ENCODE data around the gene CEP104.
"Not testable (repeated sequence)": the region's sequence is repeated elsewhere in the genome, so short reads cannot be mapped to it uniquely, and the experiment has no call there.

CEP104 gene

GRCh38 chr1:3821447-3821846 is 35.6 kb downstream of the CEP104 start:
- no peak for DNase-seq

GRCh38 chr1:3821004-3821403 is 36.0 kb downstream of the CEP104 start:
- no peak for DNase-seq

DNA sequence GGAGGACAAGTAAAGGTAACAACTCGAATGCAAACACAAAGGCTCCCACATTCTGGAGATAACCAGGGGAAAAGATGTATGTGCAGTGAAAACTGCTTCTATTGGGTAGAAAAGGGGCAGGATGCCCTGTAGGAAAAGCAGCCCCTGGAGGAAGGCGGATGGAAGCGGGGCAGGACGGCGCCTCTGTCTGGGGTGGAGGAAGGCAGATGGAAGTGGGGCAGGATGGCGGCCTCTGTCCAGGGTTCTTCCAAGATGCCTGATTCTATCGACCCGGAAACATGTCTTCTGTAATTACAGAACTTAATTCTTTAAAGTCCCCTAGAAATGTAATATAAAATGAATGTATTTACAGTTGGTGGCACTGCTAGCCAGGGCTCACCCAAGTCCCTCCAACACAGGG is 36.7 kb downstream of the CEP104 start:
- DNase-seq, result no peak

DNA sequence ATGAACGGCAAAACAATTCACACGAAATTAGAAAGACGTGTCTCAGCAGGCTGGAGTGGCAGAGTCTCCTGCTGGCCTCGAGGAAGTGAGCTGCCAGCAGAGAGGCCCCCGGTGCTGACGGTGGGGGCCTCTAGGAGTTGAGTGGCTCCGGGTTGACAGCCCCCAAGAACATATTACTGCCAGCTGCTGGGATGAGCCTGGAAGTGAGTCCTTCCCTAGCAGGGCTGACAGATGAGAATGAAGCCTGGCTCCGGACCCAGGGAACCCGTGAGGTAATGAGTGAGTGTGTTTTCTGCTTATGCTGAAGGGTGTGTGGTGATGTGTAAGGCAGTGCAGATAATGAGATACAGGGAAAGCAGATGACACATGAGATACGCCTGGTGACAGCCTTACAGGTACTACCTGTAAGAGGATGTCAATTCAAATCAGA is 37.2 kb downstream of the CEP104 start:
- DNase-seq, result no peak

DNA sequence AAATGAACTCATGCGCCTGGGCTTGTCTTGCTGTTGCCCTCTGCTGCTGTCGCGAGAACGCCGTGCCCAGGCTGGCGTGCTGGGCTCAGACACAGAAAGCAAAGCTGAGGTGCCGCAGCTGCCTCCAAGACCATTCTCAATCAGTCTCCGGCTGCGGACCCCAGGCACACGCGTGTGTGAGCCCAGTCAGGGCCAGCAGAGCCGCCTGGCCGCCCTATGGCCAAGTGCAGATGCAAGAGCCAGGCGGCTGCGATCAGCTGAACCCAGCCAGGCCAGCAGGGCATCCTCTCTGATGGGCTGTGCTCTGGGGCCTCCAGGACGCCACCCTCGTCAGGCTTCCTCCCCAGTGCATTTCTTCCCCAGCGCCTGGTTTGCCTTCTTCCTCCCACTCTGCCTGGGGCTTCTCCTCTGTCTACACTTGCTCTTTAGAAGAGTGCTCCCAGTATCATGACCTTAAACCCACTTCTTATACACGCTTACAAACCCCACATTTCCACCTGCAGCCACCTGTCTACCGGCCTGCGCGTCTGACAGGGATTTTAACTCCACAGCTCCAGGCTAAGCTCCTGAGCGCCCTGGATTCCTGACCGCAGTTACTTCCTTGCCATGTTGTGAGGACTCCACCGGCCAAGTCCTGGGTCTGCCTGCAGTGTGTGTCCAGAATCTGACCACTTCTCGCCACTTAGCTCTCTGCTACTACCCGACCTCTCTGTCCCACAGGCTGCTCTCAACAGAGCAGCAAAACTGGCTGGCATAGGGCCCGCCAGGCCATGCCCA is 39.0 kb downstream of the CEP104 start:
- no peak for DNase-seq

DNA sequence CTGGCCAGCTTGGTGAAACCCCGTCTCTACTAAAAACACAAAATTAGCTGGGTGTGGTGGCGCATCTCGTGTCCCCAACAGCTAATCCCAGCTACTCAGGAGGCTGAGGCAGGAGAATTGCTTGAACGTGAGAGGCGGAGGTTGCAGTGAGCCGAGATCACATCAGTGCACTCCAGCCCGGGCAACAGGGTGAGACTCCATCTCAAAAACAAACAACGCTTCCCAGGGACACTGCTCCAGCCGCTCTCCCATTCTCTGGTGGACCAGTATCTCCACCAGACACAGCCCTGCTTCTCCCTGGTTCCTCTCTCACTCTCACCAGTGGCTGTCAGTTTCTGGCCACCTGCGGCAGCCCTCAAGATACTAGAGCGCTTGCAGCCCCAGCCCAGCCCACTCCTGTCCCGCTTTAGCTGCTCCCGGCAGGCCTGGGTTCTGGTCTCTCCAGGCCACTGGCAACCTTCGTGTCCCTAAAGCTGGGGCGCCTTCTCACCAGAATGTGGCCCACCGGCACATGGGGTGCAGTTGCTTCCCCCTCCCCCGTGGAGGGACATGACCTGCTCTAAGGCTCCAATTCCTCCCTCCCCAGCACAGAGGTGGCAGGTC is 39.8 kb downstream of the CEP104 start:
- DNase-seq, result no peak

DNA sequence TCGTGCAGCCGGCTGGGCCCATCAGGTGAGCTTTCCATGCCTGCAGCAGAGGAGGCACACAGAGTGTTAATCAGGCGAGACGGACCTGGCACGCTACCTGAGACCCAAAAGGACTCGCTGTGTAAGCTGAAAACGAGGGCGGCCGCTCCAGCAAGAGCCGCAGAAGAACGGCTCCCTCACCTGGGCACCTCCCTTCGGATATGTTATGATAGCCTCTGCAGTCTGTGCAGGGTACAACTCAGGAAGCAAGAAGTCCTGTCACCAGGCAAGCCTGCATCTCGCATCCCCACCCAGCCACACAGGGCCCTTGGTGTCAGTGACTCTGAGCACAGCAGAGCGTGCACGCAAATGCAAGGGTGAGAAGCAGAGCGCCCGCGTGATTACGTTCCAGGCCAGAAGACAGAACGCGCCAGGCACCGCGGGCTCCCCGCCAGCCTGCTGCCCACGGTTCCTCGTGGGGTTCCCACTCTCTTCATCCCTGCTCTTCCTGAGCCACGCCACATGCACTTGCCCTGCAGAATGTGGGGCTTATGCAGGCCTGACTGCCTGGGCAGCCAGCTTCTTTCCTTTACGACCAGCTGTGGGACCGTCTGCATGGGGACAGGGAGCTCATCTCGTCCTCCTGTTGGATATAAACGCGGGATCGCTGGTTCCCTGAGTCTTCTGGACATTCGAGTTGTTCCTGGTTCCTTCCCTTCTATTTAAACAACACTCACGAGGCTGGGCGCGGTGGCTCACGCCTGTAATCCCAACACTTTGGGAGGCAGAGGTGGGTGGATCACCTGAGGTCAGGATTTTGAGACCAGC is 40.5 kb downstream of the CEP104 start:
- no peak for DNase-seq

GRCh38 chr1:3814771-3815561 is 42.0 kb downstream of the CEP104 start:
- no peak for DNase-seq

- DNase-seq, result no peak
Measured at GRCh38 chr1:3814065-3814464, 42.9 kb downstream of the CEP104 start.

DNA sequence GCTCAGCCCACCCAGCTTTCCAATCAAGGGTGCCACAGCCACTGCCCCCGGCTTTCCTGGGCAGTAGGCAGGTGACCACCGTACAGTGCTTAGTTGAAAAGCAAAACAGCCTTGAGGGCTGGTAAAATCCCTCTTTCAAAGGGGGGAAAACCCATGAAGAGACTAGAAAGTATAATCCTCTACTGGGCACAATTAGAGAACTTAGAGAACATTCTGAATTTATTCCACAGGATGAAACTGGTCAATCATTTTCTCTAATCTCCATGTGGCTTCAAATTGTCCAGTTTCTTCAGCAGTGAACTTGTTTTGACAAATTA is 45.5 kb downstream of the CEP104 start:
- DNase-seq, result no peak

DNA sequence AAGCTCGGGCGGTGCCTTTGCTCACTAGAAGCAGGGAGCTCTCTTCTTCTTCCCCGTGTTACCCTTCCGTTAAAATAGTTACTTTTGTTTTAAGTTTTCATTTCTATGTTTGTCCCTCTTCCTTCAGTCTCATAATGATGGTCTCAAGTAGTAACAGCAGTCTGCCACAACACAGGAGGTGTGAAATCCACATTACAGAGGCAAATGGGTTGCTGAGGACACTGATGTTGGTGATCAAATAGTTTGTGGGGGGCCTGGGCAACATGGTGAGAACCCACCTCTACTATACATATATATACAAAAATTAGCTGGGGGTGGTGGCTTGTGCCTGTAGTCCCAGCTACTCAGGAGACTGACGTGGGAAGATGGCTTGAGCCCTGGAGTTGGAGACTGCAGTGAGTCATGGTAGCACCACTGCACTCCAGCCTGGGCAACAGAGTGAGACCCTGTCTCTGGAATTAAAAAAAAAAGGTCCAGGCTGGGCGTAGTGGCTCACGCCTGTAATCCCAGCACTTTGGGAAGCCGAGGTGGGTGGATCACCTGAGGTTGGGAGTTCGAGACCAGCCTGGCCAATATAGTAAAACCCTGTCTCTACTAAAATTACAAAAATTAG is 46.8 kb downstream of the CEP104 start:
- not testable (repeated sequence) for DNase-seq

- DNase-seq, result no peak
Measured at GRCh38 chr1:3809680-3810079, 47.3 kb downstream of the CEP104 start.

DNA sequence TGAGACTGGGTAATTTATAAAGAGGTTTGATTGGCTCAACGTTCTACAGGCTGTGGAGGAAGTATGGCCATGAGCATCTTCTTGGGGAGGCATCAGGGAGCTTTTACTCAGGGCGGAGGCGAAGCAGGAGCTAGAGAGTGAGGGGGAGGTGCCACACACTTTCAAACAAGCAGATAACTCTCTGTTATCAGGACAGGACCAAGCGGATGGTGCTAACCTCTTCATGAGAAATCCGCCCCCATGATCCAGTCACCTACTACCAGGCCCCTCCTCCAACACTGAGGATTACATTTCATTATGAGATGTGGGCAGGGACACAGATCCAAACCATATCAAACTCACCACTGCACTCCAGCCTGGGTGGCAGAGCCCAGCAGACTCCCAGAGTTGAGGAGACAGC is 49.2 kb downstream of the CEP104 start:
- no peak for DNase-seq

- no peak for DNase-seq
Measured at GRCh38 chr1:3805038-3805437, 52.0 kb downstream of the CEP104 start.

DNA sequence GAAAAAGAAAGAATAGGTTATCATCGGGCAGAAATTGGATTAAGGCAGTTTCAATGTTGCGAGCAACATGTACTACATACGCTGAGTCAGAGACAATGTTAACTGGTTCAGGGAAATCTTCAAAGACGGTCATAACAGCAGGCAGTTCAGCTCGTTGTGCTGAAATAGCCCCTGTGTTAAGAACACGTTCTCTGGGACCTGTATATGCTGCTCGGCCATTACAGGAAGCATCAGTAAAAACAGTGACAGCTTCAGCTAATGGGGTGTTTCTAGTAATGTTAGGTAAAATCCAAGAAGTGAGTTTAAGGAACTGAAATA is 52.4 kb downstream of the CEP104 start:
- DNase-seq, result not testable (repeated sequence)

DNA sequence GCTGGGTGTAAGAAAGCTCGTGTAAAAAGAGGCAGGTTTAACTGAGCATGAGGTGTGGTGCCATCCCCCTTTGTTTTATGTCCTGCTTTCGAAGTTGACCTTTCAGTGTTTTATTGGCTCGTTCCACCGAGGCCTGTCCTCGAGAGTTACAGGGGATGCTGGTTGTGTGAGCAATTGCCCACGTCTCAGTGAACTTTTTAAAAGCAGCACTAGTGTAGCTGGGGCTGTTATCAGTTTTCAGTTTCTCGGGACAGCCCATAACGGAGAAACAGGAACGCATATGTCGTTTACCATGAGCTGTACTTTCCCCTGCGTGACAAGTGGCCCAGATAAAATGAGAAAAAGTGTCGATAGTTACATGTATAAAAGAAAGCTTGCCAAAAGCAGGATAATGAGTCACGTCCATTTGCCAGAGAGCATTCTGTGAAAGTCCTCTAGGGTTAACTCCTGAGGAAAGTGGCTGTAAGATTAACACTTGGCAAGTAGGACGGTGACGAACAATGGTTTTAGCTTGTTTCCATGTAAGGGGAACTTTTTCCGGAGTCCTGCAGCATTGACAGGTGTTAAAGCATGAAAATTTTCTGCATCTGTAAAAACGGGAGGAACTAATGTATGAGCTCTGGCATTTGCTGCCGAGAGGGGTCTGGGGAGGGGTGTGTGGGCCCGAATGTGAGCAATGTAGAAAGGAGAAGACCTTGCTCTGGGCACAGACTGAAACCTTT is 52.9 kb downstream of the CEP104 start:
- DNase-seq, result peak; percentile 10

DNA sequence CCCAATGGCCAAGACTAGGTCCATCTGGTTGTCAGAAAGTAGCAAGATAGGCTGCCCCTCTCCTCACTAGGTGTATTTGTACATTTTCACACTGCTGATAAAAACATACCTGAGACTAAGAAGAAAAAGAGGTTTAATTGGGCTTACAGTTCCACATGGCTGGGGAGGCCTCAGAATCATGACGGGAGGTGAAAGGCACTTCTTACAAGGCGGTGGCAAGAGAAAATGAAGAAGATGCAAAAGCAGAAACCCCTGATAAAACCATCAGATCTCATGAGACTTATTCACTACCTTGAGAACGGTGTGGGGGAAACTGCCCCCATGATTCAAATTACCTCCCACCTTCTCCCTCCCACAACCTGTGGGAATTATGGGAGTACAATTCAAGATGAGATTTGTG is 56.2 kb downstream of the CEP104 start:
- DNase-seq, result not testable (repeated sequence)

- no peak for DNase-seq
Measured at GRCh38 chr1:3799976-3800685, 56.9 kb downstream of the CEP104 start.

GRCh38 chr1:3796215-3797061 is 60.6 kb downstream of the CEP104 start, which contains the start of gene LRRC47:
LRRC47 (minus strand) TSS chr1:3796498; CDS start chr1:3796476, 22 bp downstream.
- peak; percentile 95 for DNase-seq

- DNase-seq, result no peak
Measured at GRCh38 chr1:3795453-3796214, 61.4 kb downstream of the CEP104 start.

All from left hindlimb (tissue), 1 donor.